HepG2 (cell line): ENCODE results near the gene CLDND2. TPM values are rescaled to one million over a fixed set of nuclear protein-coding genes. Genes with fewer than 3 reads are reported as not detected.
A peak's percentile ranks its signal among the peaks of the same experiment; 100 is the strongest.

ENCODE experiments used
- ATAC-seq: fragments of 200-7000 bp; cut with Tn5 transposase; 3 replicates; pipeline ENCODE4 v1.9.1; 2020; ENCODE audit warnings: mild to moderate bottlenecking, moderate library complexity
- BruUV-seq: library from RNA; stranded (reverse); fragments of 400-500 nt; replicated peaks from 2 replicates; lab custom pipeline; 2021; lab: Mats Ljungman, UMichigan
- CTCF ChIA-PET: fragments of 300-600 bp; formaldehyde crosslinking; extraction: SDS; loops from one replicate; lab custom pipeline; 2021; ENCODE audit warnings: low total read pairs, inconsistent platforms, low intra/inter-chr PET ratio; lab: Yijun Ruan, JAX
- POLR2A ChIA-PET: fragments of 350-600 bp; sonication (Branson Sonifier 250); formaldehyde crosslinking; loops from one replicate; lab custom pipeline; 2020; ENCODE audit warnings: antibody characterized with exemption, inconsistent platforms; lab: Yijun Ruan, JAX
- DNase-seq: peaks from one replicate; pipeline ENCODE4 v3.0.0-alpha.2; 2015; ENCODE audit warnings: low spot score
- FAIRE-seq: peaks from 3 replicates; lab custom pipeline; 2011; peaks lifted over from hg19 to GRCh38; lab: Jason Lieb, UNC
- H2AFZ ChIP-seq: one replicate; pipeline ENCODE4 v1.6.1; 2011; ENCODE audit warnings: low read length, inconsistent platforms
- H3K27ac ChIP-seq: fragments of 300-600 bp; 3 replicates; pipeline ENCODE4 v1.8.0; 2011; ENCODE audit warnings: mixed run types, mild to moderate bottlenecking, mixed read lengths, low read length, inconsistent platforms; ENCODE audit not compliant: insufficient read depth; ENCODE audit errors: extremely low read length
- H3K27me3 ChIP-seq, 2 experiments: fragments of 200-600 bp in 1 of 2; 2 replicates in 1 of 2; 3 replicates in 1 of 2; pipeline versions ENCODE4 v1.6.0 to v1.8.0; 2011; ENCODE audit warnings: low read length in 2 of 2, mild to moderate bottlenecking in 2 of 2, moderate library complexity in 2 of 2, inconsistent platforms in 1 of 2; ENCODE audit not compliant: insufficient read depth in 2 of 2, control insufficient read depth in 1 of 2
- H3K36me3 ChIP-seq, 2 experiments: fragments of 200-600 bp in 1 of 2; replicated peaks in 1 of 2; 2 replicates in 1 of 2; 3 replicates in 1 of 2; pipeline versions ENCODE4 v1.5.1 to v1.8.0; 2011; ENCODE audit warnings: low read length in 2 of 2, inconsistent platforms in 1 of 2; ENCODE audit not compliant: insufficient read depth in 2 of 2, control insufficient read depth in 1 of 2
- H3K4me1 ChIP-seq: 2 replicates; pipeline ENCODE4 v1.5.1; 2012; ENCODE audit warnings: low read length, inconsistent platforms; ENCODE audit not compliant: insufficient read depth
- H3K4me2 ChIP-seq: 2 replicates; pipeline ENCODE4 v1.6.0; 2011; ENCODE audit warnings: low read depth, low read length, inconsistent platforms
- H3K4me3 ChIP-seq, 3 experiments: fragments of 200-600 bp in 1 of 3; sonication (generic), shearing (Covaris generic) in 1 of 3; replicated peaks in 1 of 3; 2 replicates each; pipeline ENCODE4 v1.5.1; 2011 to 2016; ENCODE audit warnings: low read length in 3 of 3, inconsistent platforms in 2 of 3, low read depth in 2 of 3, mild to moderate bottlenecking in 2 of 3, control low read depth in 1 of 3, mixed read lengths in 1 of 3; ENCODE audit not compliant: insufficient read depth in 1 of 3
- H3K79me2 ChIP-seq: one replicate; pipeline ENCODE4 v1.6.1; 2011; ENCODE audit warnings: low read length, inconsistent platforms; ENCODE audit not compliant: insufficient read depth
- H3K9ac ChIP-seq: 2 replicates; pipeline ENCODE4 v1.6.0; 2011; ENCODE audit warnings: mild to moderate bottlenecking, low read depth, low read length, inconsistent platforms; ENCODE audit not compliant: insufficient read depth
- H3K9me3 ChIP-seq: 2 replicates; pipeline ENCODE4 v1.5.1; 2012; ENCODE audit warnings: mild to moderate bottlenecking, low read length
- H4K20me1 ChIP-seq: 2 replicates; pipeline ENCODE4 v1.6.0; 2011; ENCODE audit warnings: inconsistent platforms, mild to moderate bottlenecking, low read length, moderate library complexity; ENCODE audit not compliant: insufficient read depth
- CBX5 ChIP-seq: sonication (generic); formaldehyde crosslinking; IDR thresholded peaks from 2 replicates; pipeline ENCODE4 v1.4.0; 2020; ENCODE audit warnings: missing genetic modification reagents, borderline replicate concordance
- GATAD1 ChIP-seq: IDR thresholded peaks from 2 replicates; pipeline ENCODE4 v1.6.1; 2016; ENCODE audit warnings: missing genetic modification reagents, missing compliant biosample characterization
- HDAC6 ChIP-seq: fragments of 200-600 bp; sonication (generic); IDR thresholded peaks from 2 replicates; pipeline ENCODE4 v1.7.0; 2017; ENCODE audit warnings: mild to moderate bottlenecking, antibody characterized with exemption, low read length, low read depth
- KLF12 ChIP-seq: sonication (generic); formaldehyde crosslinking; IDR thresholded peaks from 2 replicates; pipeline ENCODE4 v1.4.0; 2020; ENCODE audit warnings: missing genetic modification reagents, borderline replicate concordance
- KLF13 ChIP-seq: sonication (generic); formaldehyde crosslinking; IDR thresholded peaks from 2 replicates; pipeline ENCODE4 v1.4.0; 2020; ENCODE audit warnings: mild to moderate bottlenecking, missing genetic modification reagents
- MXD4 ChIP-seq: IDR thresholded peaks from 2 replicates; pipeline ENCODE4 v1.6.1; 2016; ENCODE audit warnings: mild to moderate bottlenecking, missing biosample characterization, missing genetic modification reagents
- MXI1 ChIP-seq: IDR thresholded peaks from 3 replicates; pipeline ENCODE4 v1.6.1; 2012; ENCODE audit warnings: low read depth, low read length, inconsistent platforms, borderline replicate concordance
- SNAPC2 ChIP-seq: sonication (generic); formaldehyde crosslinking; IDR thresholded peaks from 2 replicates; pipeline ENCODE4 v1.8.1; 2022; ENCODE audit warnings: mild to moderate bottlenecking, missing genetic modification reagents
- THAP9 ChIP-seq: sonication (generic); formaldehyde crosslinking; IDR thresholded peaks from 2 replicates; pipeline ENCODE4; 2020; ENCODE audit warnings: missing genetic modification reagents, mild to moderate bottlenecking, borderline replicate concordance
- TMF1 ChIP-seq: sonication (generic); formaldehyde crosslinking; IDR thresholded peaks from 2 replicates; pipeline ENCODE4 v1.8.1; 2022; ENCODE audit warnings: low read depth, missing genetic modification reagents
- ZBTB20 ChIP-seq: sonication (generic); formaldehyde crosslinking; IDR thresholded peaks from 2 replicates; pipeline ENCODE4 v1.8.1; 2023; ENCODE audit warnings: missing genetic modification reagents, low read depth, mild to moderate bottlenecking, borderline replicate concordance
- ZC3H13 ChIP-seq: sonication (generic); formaldehyde crosslinking; IDR thresholded peaks from 2 replicates; pipeline ENCODE4 v1.8.1; 2023; ENCODE audit warnings: mild to moderate bottlenecking, missing genetic modification reagents, moderate library complexity
- ZNF713 ChIP-seq: sonication (generic); formaldehyde crosslinking; IDR thresholded peaks from 2 replicates; pipeline ENCODE4 v1.4.0; 2020; ENCODE audit warnings: mild to moderate bottlenecking, missing genetic modification reagents
- ZSCAN31 ChIP-seq: sonication (generic); formaldehyde crosslinking; IDR thresholded peaks from 2 replicates; pipeline ENCODE4 v1.5.0; 2020; ENCODE audit warnings: low read depth, mild to moderate bottlenecking, missing genetic modification reagents
- WGBS: methylation state at CpG from one replicate; pipeline ENCODE4 v1.1.6; 2017; ENCODE audit warnings: low lambda C conversion rate; 5-methylcytosine and 5-hydroxymethylcytosine counted together
- in situ Hi-C: cut with HindIII; loops from 2 replicates; pipeline ENCODE4 v1.10.0; 2017; ENCODE audit warnings: low pct_unique_long_range_greater_than_20kb; ENCODE audit not compliant: extremely low pct_ligation_motif_present
- intact Hi-C: fragments of 100-400 bp; cut with micrococcal nuclease; formaldehyde crosslinking; loops from one replicate; pipeline ENCODE4 v1.10.0; 2022; ENCODE audit not compliant: unreplicated experiment
- polyA plus RNA-seq, 8 experiments: library from polyadenylated mRNA; depleted of rRNA in 3 of 8; stranded (reverse) in 7 of 8; unstranded in 1 of 8; fragments of >200 nt; fragmentation: Illumina TruSeq in 4 of 8; extraction: Trizol in 4 of 8; gene quantifications; 2 replicates each; pipeline versions ENCODE4 v1.2.1 to v1.2.3, GENCODE V29; 2011 to 2016; ENCODE audit warnings: low read depth in 4 of 8, missing spikeins in 1 of 8, mixed read lengths in 1 of 8; ENCODE audit not compliant: insufficient read depth in 1 of 8
- total RNA-seq, 5 experiments: library from RNA; depleted of rRNA; stranded (reverse); fragments of >200 nt; fragmentation: Illumina TruSeq; extraction: Trizol; gene quantifications; 2 replicates each; pipeline ENCODE4 v1.2.3, GENCODE V29; 2016; ENCODE audit warnings: low read depth in 1 of 5
- TF ChIP-seq, protein P1 (sequence below): sonication (generic); formaldehyde crosslinking; IDR thresholded peaks from 2 replicates; pipeline ENCODE4 v1.4.0; 2020; ENCODE audit warnings: mild to moderate bottlenecking, low read depth, missing genetic modification reagents
- TF ChIP-seq, protein P2 (sequence below), 2 experiments: sonication (generic) in 1 of 2; formaldehyde crosslinking in 1 of 2; IDR thresholded peaks; 2 replicates each; pipeline versions ENCODE4 v1.4.0 to v1.6.1; 2018 to 2020; ENCODE audit warnings: missing genetic modification reagents in 2 of 2, borderline replicate concordance in 1 of 2, low read depth in 1 of 2, mild to moderate bottlenecking in 1 of 2, missing biosample characterization in 1 of 2

CLDND2 gene
- total and polyA plus RNA-seq, 2 of the 13 experiments (the other 11 are each of a cell fraction or from before 2014, with no cell fraction given), result 0.84 to 1.8 TPM

DNA sequence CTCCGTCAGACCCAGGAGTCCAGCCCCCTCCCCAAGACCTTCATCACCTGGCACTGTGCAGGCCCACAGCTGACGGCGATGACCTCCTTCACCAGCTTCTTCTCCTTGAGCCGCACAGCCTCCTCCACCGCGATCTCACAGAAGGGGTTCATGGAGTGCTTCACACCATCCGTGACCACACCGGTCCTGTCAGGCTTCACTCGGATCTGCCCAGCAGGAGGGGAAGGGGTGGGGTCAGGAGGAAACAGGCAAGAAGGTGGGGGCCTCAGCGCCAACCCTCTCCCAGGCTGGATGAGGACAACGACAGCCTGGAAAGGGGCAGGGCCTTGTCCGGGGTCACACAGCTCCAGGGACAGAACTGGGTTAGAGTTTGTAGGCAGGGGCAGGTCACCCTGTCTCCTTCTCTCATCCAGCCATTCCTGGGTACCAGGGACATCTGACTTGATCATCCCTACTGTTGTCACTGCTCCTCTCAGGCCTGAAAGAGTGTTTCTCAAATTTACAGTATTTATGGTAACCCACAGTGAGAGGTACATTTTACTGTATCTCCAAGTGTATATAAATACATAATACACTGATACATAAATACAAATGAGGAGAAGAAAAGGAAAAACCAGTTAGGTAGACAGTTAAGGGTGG is 14.6 kb downstream of the CLDND2 start:
- Histone ChIP-seq H3K36me3 (peaks cover 14 to 24% of the 10 kb centered on the region in 2 experiments), H3K4me2 (peak overlapping the region; percentile 97), H3K27me3 (no peaks in the 10 kb centered on the region; a peak in 1 of 5 replicates), H2AFZ (no peak overlapping the region), H3K79me2 (peaks cover 53% of the 10 kb centered on the region), H4K20me1 (peaks cover 9% of the 10 kb centered on the region), H3K27ac (peak overlapping the region; percentile 100), H3K4me3 (peak overlapping the region; percentile 62 to 82 (median 72)), H3K9me3 (no peaks in the 10 kb centered on the region), H3K9ac (peak overlapping the region; percentile 99), H3K4me1 (peaks cover 86% of the 10 kb centered on the region)
- ChIA-PET POLR2A (interaction anchor here (1.1 to 4.7 kb wide), 9 partner anchors 10 to 53 kb away, joined by 4 to 309 read pairs (median 8); partner anchors contain the start of genes ETFB, LIM2, NKG7 and VSIG10L), CTCF (interaction anchor here (0.9 kb wide), 1 partner anchor 54 kb away, joined by 4 read pairs; no protein-coding TSS in a partner anchor)
- DNase-seq (peak; percentile 90), ATAC-seq (peak; percentile 70), FAIRE-seq (peak; percentile 49)
- 0% methylated on average over 12 of the region's 12 CpGs for WGBS
- in situ Hi-C loops, result no loop called here
- TSS peak; percentile 59 for BruUV-seq
- intact Hi-C loops, result loop anchor here (1.0 kb wide), 2 partner anchors 8 to 13 kb away; no protein-coding TSS in a partner anchor
- TF ChIP-seq, protein P1, sequence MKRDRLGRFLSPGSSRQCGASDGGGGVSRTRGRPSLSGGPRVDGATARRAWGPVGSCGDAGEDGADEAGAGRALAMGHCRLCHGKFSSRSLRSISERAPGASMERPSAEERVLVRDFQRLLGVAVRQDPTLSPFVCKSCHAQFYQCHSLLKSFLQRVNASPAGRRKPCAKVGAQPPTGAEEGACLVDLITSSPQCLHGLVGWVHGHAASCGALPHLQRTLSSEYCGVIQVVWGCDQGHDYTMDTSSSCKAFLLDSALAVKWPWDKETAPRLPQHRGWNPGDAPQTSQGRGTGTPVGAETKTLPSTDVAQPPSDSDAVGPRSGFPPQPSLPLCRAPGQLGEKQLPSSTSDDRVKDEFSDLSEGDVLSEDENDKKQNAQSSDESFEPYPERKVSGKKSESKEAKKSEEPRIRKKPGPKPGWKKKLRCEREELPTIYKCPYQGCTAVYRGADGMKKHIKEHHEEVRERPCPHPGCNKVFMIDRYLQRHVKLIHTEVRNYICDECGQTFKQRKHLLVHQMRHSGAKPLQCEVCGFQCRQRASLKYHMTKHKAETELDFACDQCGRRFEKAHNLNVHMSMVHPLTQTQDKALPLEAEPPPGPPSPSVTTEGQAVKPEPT (CRISPR knock-in tag), result 0 out of 2 replicates have a peak, but pooled peaks have one; percentile 42
- TF ChIP-seq SNAPC2 (CRISPR knock-in tag), result peak; percentile 5; the same call in 1 of the 2 replicates
- TF ChIP-seq ZNF713 (CRISPR knock-in tag), result no peak
- TF ChIP-seq KLF12 (CRISPR knock-in tag), result peak; percentile 82; the same call in 1 of the 2 replicates
- TF ChIP-seq, protein P2, sequence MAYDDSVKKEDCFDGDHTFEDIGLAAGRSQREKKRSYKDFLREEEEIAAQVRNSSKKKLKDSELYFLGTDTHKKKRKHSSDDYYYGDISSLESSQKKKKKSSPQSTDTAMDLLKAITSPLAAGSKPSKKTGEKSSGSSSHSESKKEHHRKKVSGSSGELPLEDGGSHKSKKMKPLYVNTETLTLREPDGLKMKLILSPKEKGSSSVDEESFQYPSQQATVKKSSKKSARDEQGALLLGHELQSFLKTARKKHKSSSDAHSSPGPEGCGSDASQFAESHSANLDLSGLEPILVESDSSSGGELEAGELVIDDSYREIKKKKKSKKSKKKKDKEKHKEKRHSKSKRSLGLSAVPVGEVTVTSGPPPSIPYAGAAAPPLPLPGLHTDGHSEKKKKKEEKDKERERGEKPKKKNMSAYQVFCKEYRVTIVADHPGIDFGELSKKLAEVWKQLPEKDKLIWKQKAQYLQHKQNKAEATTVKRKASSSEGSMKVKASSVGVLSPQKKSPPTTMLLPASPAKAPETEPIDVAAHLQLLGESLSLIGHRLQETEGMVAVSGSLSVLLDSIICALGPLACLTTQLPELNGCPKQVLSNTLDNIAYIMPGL (CRISPR knock-in tag; IDR thresholded peaks at IDR 0.05; ENCODE audit: borderline replicate concordance in 1 of 2, low read depth in 1 of 2), result peak; percentile 34 to 62; a peak in 2 of 4 replicates
- TF ChIP-seq GATAD1 (CRISPR knock-in tag), result peak; percentile 8; the same call in 1 of the 2 replicates
- no peak; the same call in 1 of the 2 replicates for TF ChIP-seq CBX5 (CRISPR knock-in tag)
- TF ChIP-seq MXI1, result no peak
- TF ChIP-seq ZSCAN31 (CRISPR knock-in tag), result no peak
- TF ChIP-seq TMF1 (CRISPR knock-in tag), result 0 out of 2 replicates have a peak, but pooled peaks have one; percentile 10
- no peak for TF ChIP-seq MXD4 (CRISPR knock-in tag)
- TF ChIP-seq ZC3H13 (CRISPR knock-in tag), result peak; percentile 69; the same call in 1 of the 2 replicates
- no peak for TF ChIP-seq ZBTB20 (CRISPR knock-in tag)
- no peak for TF ChIP-seq KLF13 (CRISPR knock-in tag)
- no peak for TF ChIP-seq HDAC6
- TF ChIP-seq THAP9 (CRISPR knock-in tag), result no peak
